Effector memory CD8-positive, alpha-beta T cell (primary cell): ENCODE data around the gene BTN2A1.
A peak's percentile ranks its signal among the peaks of the same experiment; 100 is the strongest.
"Not testable (repeated sequence)": the region's sequence is repeated elsewhere in the genome, so short reads cannot be mapped to it uniquely, and the experiment has no call there.

Experiments used
- ATAC-seq: fragments of 150-1000 bp; cut with Tn5 transposase; replicated peaks from 2 replicates; pipeline ENCODE4 v1.10.0; 2021; ENCODE audit warnings: mild to moderate bottlenecking, moderate library complexity
- DNase-seq, 3 experiments: peaks; one replicate each; pipeline ENCODE4 v3.0.0; 2021
- H3K27ac Mint-ChIP-seq, 2 donors: one replicate each; pipeline ENCODE4 v1.8.0; 2022; ENCODE audit warnings: mild to moderate bottlenecking in 2 of 2, mixed read lengths in 2 of 2, moderate library complexity in 2 of 2
- H3K27me3 Mint-ChIP-seq, 2 donors: one replicate each; pipeline ENCODE4 v1.8.0; 2022; ENCODE audit warnings: mixed read lengths in 2 of 2
- H3K36me3 Mint-ChIP-seq: one replicate; pipeline ENCODE4 v1.8.0; 2022; ENCODE audit warnings: mild to moderate bottlenecking, moderate library complexity, mixed read lengths; ENCODE audit not compliant: insufficient read depth
- H3K4me1 Mint-ChIP-seq, 2 donors: one replicate each; pipeline ENCODE4 v1.8.0; 2022; ENCODE audit warnings: low read depth in 2 of 2, mixed read lengths in 2 of 2
- H3K4me3 Mint-ChIP-seq, 2 donors: one replicate each; pipeline ENCODE4 v1.8.0; 2022; ENCODE audit warnings: mild to moderate bottlenecking in 2 of 2, mixed read lengths in 2 of 2, moderate library complexity in 2 of 2
- H3K9me3 Mint-ChIP-seq, 2 donors: one replicate each; pipeline ENCODE4 v1.8.0; 2022; ENCODE audit warnings: mixed read lengths in 2 of 2

Gene BTN2A1

GRCh38 chr6:26421259-26422144, 36.3 kb upstream of the BTN2A1 start:
- H3K9me3 Mint-ChIP-seq = no peaks in the 10 kb centered on the region
- DNase-seq = peak; percentile 28 to 49 (median 30)
- H3K36me3 Mint-ChIP-seq = peaks cover 3% of the 10 kb centered on the region
- H3K4me1 Mint-ChIP-seq = peaks cover 8 to 10% of the 10 kb centered on the region in 2 donors
- H3K27ac Mint-ChIP-seq = no peak overlapping the region
- no peaks in the 10 kb centered on the region for H3K27me3 Mint-ChIP-seq
- ATAC-seq = peak; percentile 94
- H3K4me3 Mint-ChIP-seq = no peak overlapping the region

DNA sequence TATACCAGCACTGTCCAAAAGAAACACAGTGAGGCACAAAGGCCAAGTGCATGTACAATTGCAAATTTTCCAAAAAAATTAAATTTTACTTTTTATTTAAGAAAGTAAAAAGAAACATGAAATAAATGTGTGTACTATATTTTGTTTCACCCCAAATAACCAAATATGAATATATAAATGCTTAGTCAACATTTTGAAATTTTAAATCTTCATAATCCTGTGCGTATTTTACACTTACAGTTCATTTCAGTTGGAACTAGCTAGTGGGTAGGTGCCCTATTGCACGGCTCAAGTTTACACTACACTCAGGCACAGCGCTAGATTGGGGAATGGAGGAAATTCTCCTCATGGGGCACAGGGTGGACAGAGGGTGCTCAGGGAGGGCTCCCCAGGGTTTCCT, 35.4 kb upstream of the BTN2A1 start:
- Mint-ChIP-seq H3K4me1 (peaks cover 10 to 11% of the 10 kb centered on the region in 2 donors), H3K27ac (no peak overlapping the region), H3K36me3 (peaks cover 6% of the 10 kb centered on the region), H3K9me3 (no peaks in the 10 kb centered on the region), H3K4me3 (peak overlapping the region in 1 of 2 donors; percentile 30), H3K27me3 (no peaks in the 10 kb centered on the region)
- ATAC-seq = no peak
- DNase-seq = no peak

- Mint-ChIP-seq H3K36me3 (peaks cover 6% of the 10 kb centered on the region), H3K27ac (no peak overlapping the region), H3K4me3 (no peak overlapping the region), H3K27me3 (no peaks in the 10 kb centered on the region), H3K9me3 (no peaks in the 10 kb centered on the region), H3K4me1 (peaks cover 9 to 10% of the 10 kb centered on the region in 2 donors)
- DNase-seq (no peak), ATAC-seq (no peak)
Measured at GRCh38 chr6:26426691-26427450, 30.9 kb upstream of the BTN2A1 start.

DNA sequence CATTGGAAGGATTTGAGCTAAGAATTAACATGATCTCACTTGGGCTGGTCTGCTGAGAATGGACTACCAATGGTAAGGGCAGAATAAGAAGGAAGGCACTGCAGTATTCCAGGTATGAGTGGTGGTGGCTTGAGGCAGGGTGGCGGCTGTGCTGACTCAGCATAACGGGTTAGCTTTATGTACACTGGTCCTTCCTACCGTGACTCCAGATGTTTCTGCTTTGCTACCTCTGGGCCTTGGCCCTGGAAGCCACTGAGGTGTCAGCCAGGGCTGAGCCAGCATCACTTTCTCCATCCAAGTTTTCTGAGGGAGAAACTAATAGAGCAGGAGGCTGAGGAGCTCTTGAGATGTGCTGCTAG, 30.3 kb upstream of the BTN2A1 start:
- H3K9me3 Mint-ChIP-seq = no peaks in the 10 kb centered on the region
- ATAC-seq = no peak
- H3K4me3 Mint-ChIP-seq = no peak overlapping the region
- no peaks in the 10 kb centered on the region for H3K27me3 Mint-ChIP-seq
- peaks cover 6% of the 10 kb centered on the region for H3K36me3 Mint-ChIP-seq
- no peak overlapping the region for H3K27ac Mint-ChIP-seq
- DNase-seq = no peak
- H3K4me1 Mint-ChIP-seq = peaks cover 6 to 10% of the 10 kb centered on the region in 2 donors

GRCh38 chr6:26428206-26428605, 29.5 kb upstream of the BTN2A1 start:
- no peak for DNase-seq
- Mint-ChIP-seq H3K36me3 (peaks cover 6% of the 10 kb centered on the region), H3K4me3 (no peak overlapping the region), H3K27me3 (no peaks in the 10 kb centered on the region), H3K4me1 (peaks cover 3 to 7% of the 10 kb centered on the region in 2 donors), H3K9me3 (no peaks in the 10 kb centered on the region), H3K27ac (no peak overlapping the region)
- no peak for ATAC-seq

DNA sequence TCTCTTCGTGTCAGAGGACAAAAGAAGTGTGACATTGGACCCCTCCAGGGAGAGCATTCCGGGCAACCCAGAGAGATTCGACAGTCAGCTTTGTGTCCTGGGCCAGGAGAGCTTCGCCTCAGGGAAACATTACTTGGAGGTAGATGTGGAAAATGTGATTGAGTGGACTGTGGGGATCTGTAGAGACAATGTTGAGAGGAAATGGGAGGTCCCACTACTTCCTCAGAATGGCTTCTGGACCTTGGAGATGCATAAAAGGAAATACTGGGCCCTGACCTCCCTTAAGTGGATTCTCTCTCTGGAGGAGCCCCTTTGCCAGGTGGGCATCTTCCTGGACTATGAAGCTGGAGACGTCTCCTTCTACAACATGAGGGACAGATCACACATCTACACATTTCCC, 27.0 kb upstream of the BTN2A1 start:
- Mint-ChIP-seq H3K4me3 (no peak overlapping the region), H3K9me3 (peaks cover 4 to 10% of the 10 kb centered on the region in 2 donors), H3K27ac (no peak overlapping the region), H3K27me3 (no peaks in the 10 kb centered on the region), H3K4me1 (peaks cover 0 to 3% of the 10 kb centered on the region in 2 donors), H3K36me3 (peaks cover 6% of the 10 kb centered on the region)
- DNase-seq (no peak), ATAC-seq (no peak)

- H3K9me3 Mint-ChIP-seq = peaks cover 4 to 10% of the 10 kb centered on the region in 2 donors
- peaks cover 0 to 3% of the 10 kb centered on the region in 2 donors for H3K4me1 Mint-ChIP-seq
- H3K27me3 Mint-ChIP-seq = no peaks in the 10 kb centered on the region
- ATAC-seq (no peak), DNase-seq (no peak)
- peaks cover 3% of the 10 kb centered on the region for H3K36me3 Mint-ChIP-seq
- H3K4me3 Mint-ChIP-seq = no peak overlapping the region
- H3K27ac Mint-ChIP-seq = peak overlapping the region in 1 of 2 donors; percentile 12
Measured at GRCh38 chr6:26431258-26432172, 26.2 kb upstream of the BTN2A1 start.

DNA sequence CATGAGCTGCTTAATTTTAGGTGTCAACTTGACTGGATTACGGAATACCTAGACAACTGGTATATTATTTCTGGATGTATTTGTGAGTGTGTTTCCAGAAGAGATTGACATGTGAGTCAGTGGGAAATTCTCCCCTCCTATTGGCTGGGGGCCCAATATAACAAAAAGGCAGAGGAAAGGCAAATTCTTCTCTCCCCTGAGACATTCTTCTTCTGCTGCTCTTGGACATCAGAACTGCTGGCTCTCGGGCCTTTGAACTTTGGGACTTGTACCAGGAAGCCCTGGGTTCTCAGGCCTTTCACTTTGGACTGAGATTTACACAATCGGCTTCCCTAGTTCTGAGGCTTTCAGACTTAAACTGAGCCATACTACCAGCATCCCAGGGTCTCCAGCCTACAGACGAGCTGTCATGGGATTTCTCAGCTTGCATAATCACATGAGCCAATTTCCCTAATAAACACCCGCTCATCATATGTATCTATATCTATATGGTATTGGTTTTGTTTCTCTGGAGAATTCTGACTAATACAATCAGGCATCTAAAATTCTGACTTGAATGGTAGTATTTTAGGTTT, 25.0 kb upstream of the BTN2A1 start:
- H3K27ac Mint-ChIP-seq = no peak overlapping the region
- no peaks in the 10 kb centered on the region for H3K36me3 Mint-ChIP-seq
- peaks cover 0 to 5% of the 10 kb centered on the region in 2 donors for H3K4me1 Mint-ChIP-seq
- no peak for ATAC-seq
- H3K4me3 Mint-ChIP-seq = no peak overlapping the region
- no peaks in the 10 kb centered on the region for H3K27me3 Mint-ChIP-seq
- peaks cover 4 to 10% of the 10 kb centered on the region in 2 donors for H3K9me3 Mint-ChIP-seq
- DNase-seq = no peak

GRCh38 chr6:26433680-26434079, 24.1 kb upstream of the BTN2A1 start:
- H3K27me3 Mint-ChIP-seq, DNase-seq, H3K27ac Mint-ChIP-seq, H3K4me1 Mint-ChIP-seq, H3K36me3 Mint-ChIP-seq, H3K4me3 Mint-ChIP-seq, ATAC-seq: not testable (repeated sequence)
- peaks cover 4 to 10% of the 10 kb centered on the region in 2 donors for H3K9me3 Mint-ChIP-seq

DNA sequence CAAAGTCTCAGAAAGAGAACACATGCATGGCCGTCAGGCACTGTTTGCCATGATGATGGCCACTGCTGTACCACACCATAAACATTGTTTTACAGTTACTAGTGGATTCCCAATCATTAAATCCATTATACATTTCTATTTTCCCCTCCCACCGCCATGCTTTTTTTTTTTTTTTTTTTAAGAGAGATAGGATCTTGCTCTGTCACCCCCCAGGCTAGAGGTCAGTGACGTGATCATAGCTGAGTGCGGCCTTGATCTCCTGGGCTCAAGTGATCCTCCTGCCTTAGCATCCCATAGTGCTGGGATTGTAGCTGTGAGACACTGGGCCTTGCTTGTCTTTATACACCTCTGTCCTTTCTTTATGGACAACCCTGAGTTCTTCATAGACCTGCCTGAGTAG, 21.7 kb upstream of the BTN2A1 start:
- peaks cover 6 to 22% of the 10 kb centered on the region in 2 donors for H3K4me1 Mint-ChIP-seq
- H3K27ac Mint-ChIP-seq = no peak overlapping the region
- peaks cover 4 to 10% of the 10 kb centered on the region in 2 donors for H3K9me3 Mint-ChIP-seq
- no peak for ATAC-seq
- H3K36me3 Mint-ChIP-seq = peaks cover 14% of the 10 kb centered on the region
- no peak for DNase-seq
- H3K4me3 Mint-ChIP-seq = no peak overlapping the region
- no peaks in the 10 kb centered on the region for H3K27me3 Mint-ChIP-seq

GRCh38 chr6:26437550-26437949, 20.2 kb upstream of the BTN2A1 start:
- Mint-ChIP-seq H3K4me3 (no peak overlapping the region), H3K4me1 (peaks cover 10 to 31% of the 10 kb centered on the region in 2 donors), H3K9me3 (peaks cover 4 to 10% of the 10 kb centered on the region in 2 donors), H3K27ac (no peak overlapping the region), H3K36me3 (peaks cover 16% of the 10 kb centered on the region), H3K27me3 (no peaks in the 10 kb centered on the region)
- no peak for DNase-seq
- ATAC-seq = no peak

GRCh38 chr6:26438000-26438399, 19.8 kb upstream of the BTN2A1 start:
- no peak for DNase-seq
- H3K27ac Mint-ChIP-seq = no peak overlapping the region
- H3K36me3 Mint-ChIP-seq = peaks cover 17% of the 10 kb centered on the region
- H3K4me3 Mint-ChIP-seq = no peak overlapping the region
- peaks cover 14 to 36% of the 10 kb centered on the region in 2 donors for H3K4me1 Mint-ChIP-seq
- no peak for ATAC-seq
- no peaks in the 10 kb centered on the region for H3K27me3 Mint-ChIP-seq
- peaks cover 4 to 10% of the 10 kb centered on the region in 2 donors for H3K9me3 Mint-ChIP-seq
